ENCODE results near the gene WSCD2.

The WSCD2 gene

DNA sequence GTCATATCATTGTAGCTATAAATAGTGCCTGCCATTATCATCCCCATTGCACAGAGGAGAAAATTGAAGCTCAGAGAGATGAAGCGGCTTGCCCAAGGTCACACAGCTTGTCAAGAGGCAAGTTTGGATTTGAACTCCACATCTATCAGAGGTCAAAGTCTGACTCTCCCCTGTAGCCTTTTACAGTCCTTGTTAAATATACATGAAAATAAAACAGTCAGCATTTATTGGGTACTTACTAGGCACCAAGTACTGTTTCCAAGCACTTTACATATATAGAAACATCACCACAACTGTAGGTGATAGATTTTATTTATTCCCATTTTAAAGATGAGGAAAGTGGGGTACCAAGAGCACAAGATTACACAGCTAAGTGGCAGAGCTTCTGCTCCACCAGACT lies 67.2 kb downstream of the WSCD2 start:
- TF ChIP-seq CTCF (conservative IDR thresholded peaks at IDR 0.05; ENCODE audit: low read depth, low read length), result no peak
- DNase-seq (ENCODE audit: low read depth), result no peak
- H3K4me3 ChIP-seq (ENCODE audit: low read depth, low read length), result no peak overlapping the region

- no peak for TF ChIP-seq CTCF (conservative IDR thresholded peaks at IDR 0.05; ENCODE audit: low read depth, low read length)
- DNase-seq (ENCODE audit: low read depth), result no peak
- no peak overlapping the region for H3K4me3 ChIP-seq (ENCODE audit: low read depth, low read length)
Measured at GRCh38 chr12:108196921-108197320, 67.8 kb downstream of the WSCD2 start.

GRCh38 chr12:108198043-108198442 lies 69.0 kb downstream of the WSCD2 start:
- DNase-seq (ENCODE audit: low read depth), result no peak

DNA sequence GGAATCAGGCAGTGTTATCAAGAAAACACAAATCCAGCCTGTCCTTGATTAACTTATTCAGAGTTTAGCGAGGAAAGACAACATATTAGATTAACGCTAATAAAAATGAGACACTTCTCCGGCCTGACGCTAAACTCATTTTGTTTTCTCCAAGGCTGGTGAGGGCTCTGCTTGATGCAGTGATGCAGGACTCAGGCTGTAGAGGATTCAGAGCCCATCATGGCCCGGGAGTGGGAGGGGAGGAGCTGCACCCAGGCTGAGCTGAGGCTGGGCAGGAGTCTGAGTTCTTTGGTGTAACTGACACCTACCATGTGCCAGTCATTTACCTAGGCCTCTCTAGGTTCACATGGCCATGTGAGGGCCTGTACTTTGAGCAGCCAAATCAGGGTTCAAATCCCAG lies 70.0 kb downstream of the WSCD2 start:
- no peak overlapping the region for H3K4me3 ChIP-seq (ENCODE audit: low read depth, low read length)
- no peak for DNase-seq (ENCODE audit: low read depth)
- no peak for TF ChIP-seq CTCF (conservative IDR thresholded peaks at IDR 0.05; ENCODE audit: low read depth, low read length)

More at GRCh38 chr12:108198043-108198442, 69.0 kb downstream of the WSCD2 start:
- no peak for TF ChIP-seq CTCF (conservative IDR thresholded peaks at IDR 0.05; ENCODE audit: low read depth, low read length)
- H3K4me3 ChIP-seq (ENCODE audit: low read depth, low read length), result no peak overlapping the region

GRCh38 chr12:108201808-108202207 lies 72.7 kb downstream of the WSCD2 start:
- TF ChIP-seq CTCF (conservative IDR thresholded peaks at IDR 0.05; ENCODE audit: low read depth, low read length), result no peak
- H3K4me3 ChIP-seq (ENCODE audit: low read depth, low read length), result no peak overlapping the region
- no peak for DNase-seq (ENCODE audit: low read depth)

- no peak overlapping the region for H3K4me3 ChIP-seq (ENCODE audit: low read depth, low read length)
- DNase-seq (ENCODE audit: low read depth), result no peak
- TF ChIP-seq CTCF (conservative IDR thresholded peaks at IDR 0.05; ENCODE audit: low read depth, low read length), result no peak
Measured at GRCh38 chr12:108204117-108204987, 75.3 kb downstream of the WSCD2 start.

- no peak for TF ChIP-seq CTCF (conservative IDR thresholded peaks at IDR 0.05; ENCODE audit: low read depth, low read length)
- no peak for DNase-seq (ENCODE audit: low read depth)
- H3K4me3 ChIP-seq (ENCODE audit: low read depth, low read length), result no peak overlapping the region
Measured at GRCh38 chr12:108205864-108206263, 76.8 kb downstream of the WSCD2 start.

Data from choroid plexus epithelial cell (primary cell).